ENCODE results near the gene ARMC5.

- no peak for TF ChIP-seq POLR2A (IDR thresholded peaks at IDR 0.05; ENCODE audit: low read length)
- TF ChIP-seq GATA1 (IDR thresholded peaks at IDR 0.05; ENCODE audit: low read depth, low read length): no peak
Observed at GRCh38 chr16:31413381-31413780, 45.9 kb upstream of the ARMC5 start.
